Muscle layer of colon (tissue), 2 donors: ENCODE results near the gene PRLH.

Experiments
- H3K27ac ChIP-seq: one replicate; pipeline ENCODE4 v1.7.0; 2013; ENCODE audit warnings: low read depth, mild to moderate bottlenecking, low read length, moderate library complexity
- H3K27me3 ChIP-seq, 2 donors: one replicate each; pipeline ENCODE4 v1.7.0; 2013; ENCODE audit warnings: low read length in 2 of 2, mild to moderate bottlenecking in 2 of 2; ENCODE audit not compliant: insufficient read depth in 2 of 2, control insufficient read depth in 1 of 2
- H3K36me3 ChIP-seq: one replicate; pipeline ENCODE4 v1.7.0; 2013; ENCODE audit warnings: mild to moderate bottlenecking, low read length; ENCODE audit not compliant: insufficient read depth
- H3K4me1 ChIP-seq: one replicate; pipeline ENCODE4 v1.7.0; 2013; ENCODE audit warnings: mild to moderate bottlenecking, low read length; ENCODE audit not compliant: insufficient read depth
- H3K4me3 ChIP-seq, 2 donors: one replicate each; pipeline ENCODE4 v1.7.0; 2013; ENCODE audit warnings: low read length in 2 of 2, low read depth in 1 of 2, mild to moderate bottlenecking in 1 of 2, moderate library complexity in 1 of 2
- H3K9ac ChIP-seq: one replicate; pipeline ENCODE4 v1.7.0; 2013; ENCODE audit warnings: low read length
- H3K9me3 ChIP-seq: one replicate; pipeline ENCODE4 v1.7.0; 2013; ENCODE audit warnings: mild to moderate bottlenecking, low read length
- donor health status: abdominal sarcoma.
- donor health status: Adenocarcinoma of cecum.

The PRLH gene

GRCh38 chr2:237569041-237569440 is 2.7 kb downstream of the PRLH start:
- Histone ChIP-seq H3K9me3 (no peaks in the 10 kb centered on the region), H3K9ac (no peak overlapping the region), H3K4me1 (peaks cover 14% of the 10 kb centered on the region), H3K4me3 (no peak overlapping the region), H3K36me3 (no peaks in the 10 kb centered on the region), H3K27ac (no peak overlapping the region), H3K27me3 (peaks cover 0 to 11% of the 10 kb centered on the region in 2 donors)

DNA sequence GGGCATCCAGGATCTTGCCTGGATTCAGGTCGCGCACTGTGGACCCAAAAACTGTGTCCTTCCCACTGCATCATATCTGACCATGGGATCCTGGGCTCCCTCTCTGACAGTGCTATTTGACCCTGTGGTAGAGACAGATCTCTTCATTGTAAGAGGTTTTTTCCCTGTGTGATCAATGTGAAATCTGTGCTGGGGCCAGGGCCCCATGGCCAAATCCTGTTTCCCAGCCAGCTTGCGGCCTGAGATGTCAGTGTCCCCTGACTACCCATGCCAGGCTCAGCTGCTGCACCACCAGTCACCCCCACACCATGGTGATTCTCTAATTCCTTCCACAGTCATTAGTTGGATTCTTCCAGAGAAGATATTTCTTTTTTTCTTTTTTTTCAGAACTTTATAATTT is 3.5 kb downstream of the PRLH start:
- no peak overlapping the region for H3K4me3 ChIP-seq
- H3K27me3 ChIP-seq: peaks cover 0 to 3% of the 10 kb centered on the region in 2 donors
- no peak overlapping the region for H3K27ac ChIP-seq
- H3K4me1 ChIP-seq: peaks cover 14% of the 10 kb centered on the region
- no peak overlapping the region for H3K9ac ChIP-seq
- H3K36me3 ChIP-seq: no peaks in the 10 kb centered on the region
- no peaks in the 10 kb centered on the region for H3K9me3 ChIP-seq

DNA sequence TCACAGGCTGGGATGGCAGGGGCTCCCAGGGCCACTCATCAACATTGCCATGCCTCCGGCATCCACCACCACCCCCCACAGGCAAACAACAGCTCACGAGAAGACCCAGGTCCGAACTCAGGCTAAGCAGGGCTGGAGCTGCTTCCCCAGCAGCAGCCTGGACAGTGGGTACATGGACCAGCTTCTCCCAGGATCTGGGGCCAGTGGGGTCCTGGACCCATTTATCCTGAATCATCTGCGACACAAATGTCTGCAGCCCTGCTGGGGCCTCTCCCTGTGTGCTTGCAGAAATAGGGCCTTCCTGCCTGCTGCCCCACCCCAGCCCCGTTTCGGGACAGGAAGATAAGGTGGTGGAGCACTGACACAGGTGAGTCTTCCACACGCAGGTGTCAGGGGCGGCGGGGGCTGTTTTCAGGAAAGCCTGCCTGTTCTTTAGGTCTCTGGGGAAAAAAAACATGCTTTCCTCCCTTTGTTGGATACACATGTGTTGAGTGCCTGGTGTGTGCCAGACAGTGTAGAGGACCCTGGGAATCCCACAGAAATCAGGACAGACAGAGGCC is 4.5 kb downstream of the PRLH start:
- Histone ChIP-seq H3K4me1 (peaks cover 19% of the 10 kb centered on the region), H3K9me3 (no peaks in the 10 kb centered on the region), H3K4me3 (no peak overlapping the region), H3K27me3 (no peaks in the 10 kb centered on the region), H3K9ac (no peak overlapping the region), H3K27ac (no peak overlapping the region), H3K36me3 (no peaks in the 10 kb centered on the region)

DNA sequence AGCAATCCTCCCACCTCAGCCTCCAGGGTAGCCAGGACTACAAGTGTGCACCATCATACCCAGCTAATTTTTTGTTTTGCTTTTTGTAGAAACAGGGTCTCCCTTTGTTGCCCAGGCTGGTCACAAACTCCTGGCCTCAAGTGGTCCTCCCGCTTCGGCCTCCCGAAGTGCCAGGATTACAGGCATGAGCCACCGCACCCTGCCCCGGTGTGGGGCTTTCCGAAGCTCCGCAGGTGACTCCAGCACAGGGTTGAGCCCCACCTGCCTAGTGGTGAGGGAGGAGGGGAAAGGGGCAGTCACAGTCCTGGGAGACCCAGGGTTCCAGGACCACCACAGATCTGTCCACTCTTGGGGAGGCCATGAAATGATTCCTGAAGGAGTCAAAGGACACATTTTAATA is 5.2 kb downstream of the PRLH start:
- H3K4me1 ChIP-seq: peaks cover 19% of the 10 kb centered on the region
- H3K9ac ChIP-seq: no peak overlapping the region
- no peaks in the 10 kb centered on the region for H3K36me3 ChIP-seq
- peak overlapping the region in 1 of 2 donors; percentile 29 for H3K4me3 ChIP-seq
- H3K9me3 ChIP-seq: no peaks in the 10 kb centered on the region
- no peak overlapping the region for H3K27ac ChIP-seq
- H3K27me3 ChIP-seq: no peaks in the 10 kb centered on the region

DNA sequence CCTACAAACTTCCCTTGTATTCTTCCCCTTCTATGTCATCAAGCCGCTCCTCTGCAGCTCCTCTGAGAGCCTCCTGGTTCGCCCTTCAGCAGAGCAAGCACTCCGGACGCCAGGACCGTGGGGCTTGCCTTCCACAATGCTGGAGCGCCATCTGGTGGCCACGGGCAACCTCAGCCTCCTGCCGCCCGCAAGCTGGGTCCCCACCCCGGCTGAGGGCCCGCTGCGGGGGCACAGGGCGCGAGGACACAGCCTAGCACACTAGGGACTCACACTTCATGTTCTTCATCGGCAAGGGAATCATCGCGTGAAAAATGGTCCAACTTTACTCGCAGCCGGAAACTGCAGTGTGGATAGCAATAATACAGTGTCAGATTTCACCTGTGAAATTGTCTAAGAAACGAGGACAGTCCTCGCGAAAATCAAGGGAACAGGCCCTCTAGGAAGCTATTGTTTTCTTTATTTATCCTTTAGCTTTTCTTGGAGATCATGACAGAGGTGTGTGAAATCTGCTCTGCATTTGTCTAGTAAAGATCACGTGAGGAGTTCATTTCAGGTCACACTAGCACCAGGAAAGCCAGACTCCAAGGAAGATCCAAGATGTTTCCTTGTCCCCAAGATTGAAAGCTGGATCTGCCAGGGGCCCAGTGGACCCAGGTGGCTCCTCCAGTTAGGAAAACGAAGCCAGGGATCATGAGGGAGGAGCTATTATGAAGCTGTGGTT is 5.8 kb downstream of the PRLH start:
- peak overlapping the region; percentile 27 for H3K27ac ChIP-seq
- H3K4me1 ChIP-seq: peaks cover 19% of the 10 kb centered on the region
- no peaks in the 10 kb centered on the region for H3K36me3 ChIP-seq
- peak overlapping the region in 1 of 2 donors; percentile 29 for H3K4me3 ChIP-seq
- no peak overlapping the region for H3K9ac ChIP-seq
- H3K9me3 ChIP-seq: no peaks in the 10 kb centered on the region
- no peaks in the 10 kb centered on the region for H3K27me3 ChIP-seq

GRCh38 chr2:237572742-237573101 is 6.3 kb downstream of the PRLH start:
- no peak overlapping the region for H3K9ac ChIP-seq

GRCh38 chr2:237573721-237574415 is 7.5 kb downstream of the PRLH start:
- H3K9me3 ChIP-seq: no peaks in the 10 kb centered on the region
- H3K4me1 ChIP-seq: peaks cover 19% of the 10 kb centered on the region
- no peaks in the 10 kb centered on the region for H3K27me3 ChIP-seq
- no peak overlapping the region for H3K27ac ChIP-seq
- no peaks in the 10 kb centered on the region for H3K36me3 ChIP-seq
- no peak overlapping the region for H3K4me3 ChIP-seq
- H3K9ac ChIP-seq: no peak overlapping the region

More at GRCh38 chr2:237572742-237573101, 6.3 kb downstream of the PRLH start:
- H3K9me3 ChIP-seq: no peaks in the 10 kb centered on the region
- peaks cover 19% of the 10 kb centered on the region for H3K4me1 ChIP-seq
- no peaks in the 10 kb centered on the region for H3K27me3 ChIP-seq
- H3K27ac ChIP-seq: no peak overlapping the region
- H3K36me3 ChIP-seq: no peaks in the 10 kb centered on the region
- H3K4me3 ChIP-seq: no peak overlapping the region

GRCh38 chr2:237574467-237574866 is 8.1 kb downstream of the PRLH start:
- peaks cover 19% of the 10 kb centered on the region for H3K4me1 ChIP-seq
- H3K27ac ChIP-seq: no peak overlapping the region
- no peak overlapping the region for H3K9ac ChIP-seq
- no peak overlapping the region for H3K4me3 ChIP-seq
- no peaks in the 10 kb centered on the region for H3K27me3 ChIP-seq
- no peaks in the 10 kb centered on the region for H3K36me3 ChIP-seq
- H3K9me3 ChIP-seq: no peaks in the 10 kb centered on the region

- H3K4me3 ChIP-seq: no peak overlapping the region
- H3K9ac ChIP-seq: no peak overlapping the region
- H3K27me3 ChIP-seq: no peaks in the 10 kb centered on the region
- peaks cover 19% of the 10 kb centered on the region for H3K4me1 ChIP-seq
- H3K36me3 ChIP-seq: no peaks in the 10 kb centered on the region
- no peak overlapping the region for H3K27ac ChIP-seq
- H3K9me3 ChIP-seq: no peaks in the 10 kb centered on the region
Observed at GRCh38 chr2:237574894-237575868, 8.8 kb downstream of the PRLH start.

DNA sequence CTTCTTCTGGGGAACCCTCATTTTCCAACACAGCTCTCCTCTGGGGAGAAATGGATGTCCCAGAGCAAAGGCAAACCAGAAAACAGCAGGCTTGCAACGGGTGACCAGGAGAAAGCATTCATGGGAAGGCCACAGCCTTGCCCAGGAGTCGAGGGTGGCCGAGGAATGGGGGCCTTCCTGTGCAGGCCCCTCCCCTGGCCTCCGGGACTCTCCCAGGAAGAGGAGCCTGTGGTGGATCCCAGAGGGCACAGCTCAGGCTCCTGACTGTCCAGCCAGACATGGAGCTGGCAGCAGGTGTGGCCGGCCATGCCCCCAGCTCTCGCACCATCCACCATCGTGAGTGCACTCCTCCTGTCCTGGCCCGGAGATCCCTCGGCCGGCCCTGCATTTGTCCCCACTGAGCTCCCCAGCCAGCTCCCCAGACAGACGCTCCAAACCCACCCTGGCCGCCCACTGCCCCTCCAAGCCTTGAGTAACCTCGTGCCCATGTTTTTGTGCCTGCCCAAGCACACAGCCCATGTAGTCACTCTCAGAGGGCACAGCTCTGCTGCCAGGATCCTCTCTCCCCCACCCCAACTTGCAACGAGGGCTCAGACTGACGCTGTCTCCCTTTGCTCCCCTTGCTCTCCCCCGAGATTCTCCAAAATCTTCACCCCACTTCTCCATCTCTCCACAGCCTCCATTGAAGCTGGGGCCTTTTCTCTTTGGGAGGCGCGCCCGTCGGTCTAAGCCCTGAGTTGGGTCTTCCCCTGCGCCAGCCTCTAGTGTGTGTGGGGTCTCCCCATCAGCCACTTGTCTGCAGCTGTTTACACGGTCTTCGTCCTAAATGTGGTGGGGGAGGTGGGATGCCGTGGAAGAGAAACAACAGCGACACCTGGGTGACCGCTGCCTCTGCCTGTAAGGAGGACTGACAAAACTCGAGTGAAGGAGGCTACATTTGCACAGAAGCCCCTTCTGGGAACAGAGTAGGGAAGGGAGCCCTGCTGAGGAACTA is 9.8 kb downstream of the PRLH start:
- Histone ChIP-seq H3K36me3 (no peaks in the 10 kb centered on the region), H3K27ac (no peak overlapping the region), H3K27me3 (no peaks in the 10 kb centered on the region), H3K4me3 (no peak overlapping the region), H3K9me3 (no peaks in the 10 kb centered on the region), H3K4me1 (peaks cover 19% of the 10 kb centered on the region), H3K9ac (no peak overlapping the region)
